Endodermal cell (in vitro differentiated cells): ENCODE measurements around the gene PPFIBP2. TPM values are rescaled to one million over a fixed set of nuclear protein-coding genes. Genes with fewer than 3 reads are reported as not detected.

Experiments used
- DNase-seq: peaks from one replicate; pipeline ENCODE4 v3.0.0-alpha.2; 2017
- H3K27ac ChIP-seq: 2 replicates; pipeline ENCODE4 v1.5.1; 2013; ENCODE audit warnings: mild to moderate bottlenecking, low read depth, low read length, moderate library complexity
- H3K27me3 ChIP-seq: 2 replicates; pipeline ENCODE4 v1.6.1; 2013; ENCODE audit warnings: mild to moderate bottlenecking, low read length, moderate library complexity; ENCODE audit not compliant: insufficient read depth, control insufficient read depth, poor library complexity, severe bottlenecking
- H3K36me3 ChIP-seq: 2 replicates; pipeline ENCODE4 v1.7.0; 2013; ENCODE audit warnings: mild to moderate bottlenecking, low read length, moderate library complexity; ENCODE audit not compliant: control insufficient read depth, insufficient read depth
- H3K4me1 ChIP-seq: one replicate; pipeline ENCODE4 v1.7.0; 2013; ENCODE audit warnings: low read length; ENCODE audit not compliant: control insufficient read depth, insufficient read depth
- H3K4me3 ChIP-seq: 2 replicates; pipeline ENCODE4 v1.5.1; 2013; ENCODE audit warnings: mild to moderate bottlenecking, low read length, moderate library complexity
- H3K9ac ChIP-seq: 2 replicates; pipeline ENCODE4 v1.6.1; 2013; ENCODE audit warnings: mild to moderate bottlenecking, low read length, moderate library complexity; ENCODE audit not compliant: poor library complexity, severe bottlenecking; ENCODE audit errors: extremely low read depth
- H3K9me3 ChIP-seq: 2 replicates; pipeline ENCODE4 v1.6.1; 2013; ENCODE audit warnings: mild to moderate bottlenecking, low read length, moderate library complexity; ENCODE audit not compliant: control insufficient read depth
- H3K27ac Mint-ChIP-seq: 2 replicates; pipeline ENCODE4 v1.8.0; 2020; ENCODE audit warnings: mixed read lengths
- H3K27me3 Mint-ChIP-seq: 2 replicates; pipeline ENCODE4 v1.8.0; 2021; ENCODE audit warnings: mild to moderate bottlenecking, mixed read lengths; ENCODE audit not compliant: insufficient read depth
- H3K36me3 Mint-ChIP-seq: 2 replicates; pipeline ENCODE4 v1.8.0; 2020; ENCODE audit warnings: low read depth, mixed read lengths
- H3K4me1 Mint-ChIP-seq: 2 replicates; pipeline ENCODE4 v1.8.0; 2020; ENCODE audit warnings: mixed read lengths
- H3K4me3 Mint-ChIP-seq: 2 replicates; pipeline ENCODE4 v1.8.0; 2020; ENCODE audit warnings: mild to moderate bottlenecking, moderate library complexity, mixed read lengths
- H3K9me3 Mint-ChIP-seq: 2 replicates; pipeline ENCODE4 v1.8.0; 2020; ENCODE audit warnings: mild to moderate bottlenecking, mixed read lengths
- WGBS, 2 experiments: methylation state at CpG; one replicate each; pipeline versions ENCODE4 v1.1.5 to v1.1.7; 2013; ENCODE audit warnings: missing lambda C conversion rate in 2 of 2, mixed read lengths in 1 of 2; ENCODE audit not compliant: insufficient coverage in 1 of 2, insufficient read length in 1 of 2; 5-methylcytosine and 5-hydroxymethylcytosine counted together
- total RNA-seq, 2 donors: library from RNA; stranded (reverse); fragmentation: NEBNext Ultra II Directional in 1 of 2; extraction: Animal tissue kit (Norgen Biotek cat#: 25700) in 1 of 2; gene quantifications; 2 replicates in 1 of 2; 3 replicates in 1 of 2; pipeline ENCODE4 v1.2.1, GENCODE V29; 2021
- TF ChIP-seq, protein P1 (sequence below): fragments of 200-600 bp; sonication (generic); conservative IDR thresholded peaks from 2 replicates; pipeline ENCODE4 v1.5.0; 2021; ENCODE audit warnings: antibody characterized with exemption, mild to moderate bottlenecking

PPFIBP2 gene
- total RNA-seq, 2 donors from 2014 or later, result 149 to 195 TPM

- WGBS, 2 experiments, result 90 to 95% methylated on average over 2 to 3 of the region's 3 CpGs
- H3K4me1 ChIP-seq, result peaks cover 15% of the 10 kb centered on the region
- no peak overlapping the region for H3K4me3 Mint-ChIP-seq
- H3K4me3 ChIP-seq, result no peak overlapping the region
- H3K36me3 Mint-ChIP-seq, result no peaks in the 10 kb centered on the region
- H3K9me3 ChIP-seq, result no peaks in the 10 kb centered on the region
- no peak for DNase-seq
- no peaks in the 10 kb centered on the region for H3K9me3 Mint-ChIP-seq
- H3K27ac ChIP-seq, result no peak overlapping the region
- TF ChIP-seq, protein P1, sequence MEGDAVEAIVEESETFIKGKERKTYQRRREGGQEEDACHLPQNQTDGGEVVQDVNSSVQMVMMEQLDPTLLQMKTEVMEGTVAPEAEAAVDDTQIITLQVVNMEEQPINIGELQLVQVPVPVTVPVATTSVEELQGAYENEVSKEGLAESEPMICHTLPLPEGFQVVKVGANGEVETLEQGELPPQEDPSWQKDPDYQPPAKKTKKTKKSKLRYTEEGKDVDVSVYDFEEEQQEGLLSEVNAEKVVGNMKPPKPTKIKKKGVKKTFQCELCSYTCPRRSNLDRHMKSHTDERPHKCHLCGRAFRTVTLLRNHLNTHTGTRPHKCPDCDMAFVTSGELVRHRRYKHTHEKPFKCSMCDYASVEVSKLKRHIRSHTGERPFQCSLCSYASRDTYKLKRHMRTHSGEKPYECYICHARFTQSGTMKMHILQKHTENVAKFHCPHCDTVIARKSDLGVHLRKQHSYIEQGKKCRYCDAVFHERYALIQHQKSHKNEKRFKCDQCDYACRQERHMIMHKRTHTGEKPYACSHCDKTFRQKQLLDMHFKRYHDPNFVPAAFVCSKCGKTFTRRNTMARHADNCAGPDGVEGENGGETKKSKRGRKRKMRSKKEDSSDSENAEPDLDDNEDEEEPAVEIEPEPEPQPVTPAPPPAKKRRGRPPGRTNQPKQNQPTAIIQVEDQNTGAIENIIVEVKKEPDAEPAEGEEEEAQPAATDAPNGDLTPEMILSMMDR, result no peak
- H3K27ac Mint-ChIP-seq, result no peak overlapping the region
- no peaks in the 10 kb centered on the region for H3K27me3 ChIP-seq
- H3K36me3 ChIP-seq, result no peaks in the 10 kb centered on the region
- H3K9ac ChIP-seq, result no peak overlapping the region
- peaks cover 25% of the 10 kb centered on the region for H3K4me1 Mint-ChIP-seq
- H3K27me3 Mint-ChIP-seq, result no peaks in the 10 kb centered on the region
These were observed 29.7 kb upstream of the PPFIBP2 start for GRCh38 chr11:7484131-7484530.

- Histone ChIP-seq H3K27ac (no peak overlapping the region), H3K4me3 (peak overlapping the region; percentile 3), H3K27me3 (no peaks in the 10 kb centered on the region), H3K36me3 (no peaks in the 10 kb centered on the region), H3K9me3 (no peaks in the 10 kb centered on the region), H3K9ac (no peak overlapping the region), H3K4me1 (peaks cover 15% of the 10 kb centered on the region)
- Mint-ChIP-seq H3K27ac (no peak overlapping the region), H3K36me3 (no peaks in the 10 kb centered on the region), H3K4me3 (no peak overlapping the region), H3K27me3 (no peaks in the 10 kb centered on the region), H3K4me1 (peaks cover 25% of the 10 kb centered on the region), H3K9me3 (no peaks in the 10 kb centered on the region)
- peak; percentile 77 for DNase-seq
- WGBS, 2 experiments, result 47 to 60% methylated on average over 1 to 3 of the region's 3 CpGs
- TF ChIP-seq, protein P1, result no peak
These were observed 29.2 kb upstream of the PPFIBP2 start for GRCh38 chr11:7484645-7485044.

GRCh38 chr11:7485186-7486097 lies 28.4 kb upstream of the PPFIBP2 start, which contains the start of gene OLFML1:
OLFML1 (plus strand) TSS chr11:7485506; CDS start chr11:7485876, 370 bp downstream.
- DNase-seq, result peak; percentile 61
- Histone ChIP-seq H3K36me3 (no peaks in the 10 kb centered on the region), H3K27me3 (no peaks in the 10 kb centered on the region), H3K27ac (no peak within 1 kb of the TSS), H3K9ac (no peak within 1 kb of the TSS), H3K4me1 (peaks cover 10% of the 10 kb centered on the region), H3K4me3 (peak within 1 kb of the TSS; percentile 3), H3K9me3 (no peaks in the 10 kb centered on the region)
- no peaks in the 10 kb centered on the region for H3K27me3 Mint-ChIP-seq
- TF ChIP-seq, protein P1, result no peak
- H3K4me3 Mint-ChIP-seq, result no peak within 1 kb of the TSS
- WGBS, 2 experiments, result 94 to 98% methylated on average over 12 to 14 of the region's 15 CpGs
- H3K9me3 Mint-ChIP-seq, result no peaks in the 10 kb centered on the region
- peaks cover 25% of the 10 kb centered on the region for H3K4me1 Mint-ChIP-seq
- H3K36me3 Mint-ChIP-seq, result no peaks in the 10 kb centered on the region
- peak within 1 kb of the TSS; percentile 59 for H3K27ac Mint-ChIP-seq
